HG03457 (cell line): ENCODE measurements around the gene TET3.
A peak's percentile ranks its signal among the peaks of the same experiment; 100 is the strongest.

Source experiments
- ATAC-seq: cut with Tn5 transposase; IDR thresholded peaks from one replicate; pipeline ENCODE4 v1.9.1; 2021; ENCODE audit warnings: moderate number of reproducible peaks; ENCODE audit not compliant: unreplicated experiment

The TET3 gene

DNA sequence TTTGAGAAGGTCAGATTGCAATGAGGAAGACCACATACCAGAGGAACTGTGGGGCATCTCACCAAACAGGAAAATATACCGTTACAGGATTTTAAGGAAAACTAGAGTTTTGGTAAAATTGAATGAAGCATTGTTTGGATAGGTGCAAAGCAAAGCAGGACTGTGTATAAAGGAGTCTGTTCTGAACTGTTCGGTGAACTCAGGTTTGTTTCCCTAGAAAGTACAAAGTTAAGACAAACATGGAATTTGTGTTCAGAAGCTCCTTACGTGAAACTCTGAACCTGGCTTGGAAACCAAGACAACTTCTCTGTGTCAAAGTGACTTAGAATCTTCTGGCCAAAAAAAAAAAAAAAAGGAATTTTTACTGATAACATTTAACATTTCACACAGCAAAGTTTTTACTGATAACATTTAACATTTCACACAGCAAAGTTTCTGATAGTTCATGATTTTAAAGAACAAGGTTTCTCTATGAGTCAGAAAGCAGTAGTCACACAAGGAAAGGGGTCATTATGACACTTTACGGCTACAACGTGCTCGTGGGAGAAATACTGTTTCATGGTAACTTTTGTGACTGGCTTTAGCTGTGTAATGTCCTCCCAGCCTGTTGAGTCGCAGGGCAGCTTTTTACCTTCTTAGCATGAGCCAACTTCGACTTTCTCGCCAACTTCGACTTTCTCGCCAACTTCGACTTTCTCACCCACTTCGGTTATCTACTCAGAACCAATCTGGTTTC is 21.2 kb upstream of the TET3 start:
- no peak for ATAC-seq

DNA sequence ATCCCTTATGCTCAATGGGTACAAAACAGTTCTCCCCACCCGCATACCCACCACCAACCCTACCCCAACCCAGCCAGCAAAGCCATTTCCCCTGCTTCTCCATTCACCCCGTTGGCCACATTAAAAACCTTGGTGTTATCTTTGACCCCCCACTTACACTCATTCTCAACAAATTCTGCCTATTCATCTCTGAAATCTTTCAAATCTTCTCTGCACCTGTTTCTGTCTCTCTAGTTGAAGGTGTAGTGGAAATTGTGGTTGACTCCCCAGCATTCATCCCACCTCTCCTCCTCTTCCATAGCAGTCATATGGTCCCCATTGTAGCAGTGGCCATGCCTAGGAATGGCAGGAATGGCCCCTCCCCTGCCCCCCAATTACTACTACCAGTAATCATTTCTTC is 20.5 kb upstream of the TET3 start:
- ATAC-seq: no peak

DNA sequence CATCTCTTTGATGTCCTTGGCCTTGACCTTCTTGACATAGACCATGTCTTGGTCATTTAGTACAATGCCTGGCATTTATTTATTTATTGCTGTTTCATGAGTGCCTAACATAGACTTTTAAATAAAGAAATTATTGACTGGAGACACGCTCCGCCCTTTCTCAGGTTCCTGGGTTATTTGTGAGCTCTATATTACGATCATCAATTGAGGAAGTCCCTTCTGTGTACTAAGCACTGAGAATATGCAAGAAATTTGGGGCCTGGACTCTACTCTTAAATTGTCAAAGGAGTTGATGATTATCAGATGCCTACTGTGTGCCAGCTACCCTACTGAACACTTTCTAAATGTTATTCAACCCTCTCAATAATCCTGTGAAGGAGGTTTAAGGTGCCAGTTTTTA is 19.7 kb upstream of the TET3 start:
- ATAC-seq: no peak

GRCh38 chr2:73968357-73968937 is 16.3 kb upstream of the TET3 start:
- no peak for ATAC-seq

DNA sequence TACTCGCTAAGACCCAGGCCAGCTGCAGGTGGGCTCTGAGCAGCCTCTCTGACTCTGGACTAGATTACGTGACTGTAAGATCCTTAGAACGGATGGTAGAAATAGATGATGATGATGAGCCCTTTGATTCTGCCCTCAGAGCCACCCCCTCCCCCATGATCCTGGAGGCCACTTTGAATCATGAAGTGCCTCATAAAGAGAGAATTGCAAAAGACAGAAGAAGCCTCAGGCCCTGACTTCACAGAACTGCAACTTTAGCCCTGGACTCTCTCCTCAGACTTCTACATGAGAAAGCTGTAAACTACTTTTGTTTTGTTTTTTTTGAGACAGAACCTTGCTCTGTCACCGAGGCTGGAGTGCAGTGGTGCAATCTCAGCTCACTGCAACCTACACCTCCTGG is 15.4 kb upstream of the TET3 start:
- no peak for ATAC-seq

GRCh38 chr2:73970141-73970803 is 14.4 kb upstream of the TET3 start:
- ATAC-seq: no peak

- ATAC-seq: peak; percentile 70
These were observed 13.7 kb upstream of the TET3 start for GRCh38 chr2:73970850-73971471.

DNA sequence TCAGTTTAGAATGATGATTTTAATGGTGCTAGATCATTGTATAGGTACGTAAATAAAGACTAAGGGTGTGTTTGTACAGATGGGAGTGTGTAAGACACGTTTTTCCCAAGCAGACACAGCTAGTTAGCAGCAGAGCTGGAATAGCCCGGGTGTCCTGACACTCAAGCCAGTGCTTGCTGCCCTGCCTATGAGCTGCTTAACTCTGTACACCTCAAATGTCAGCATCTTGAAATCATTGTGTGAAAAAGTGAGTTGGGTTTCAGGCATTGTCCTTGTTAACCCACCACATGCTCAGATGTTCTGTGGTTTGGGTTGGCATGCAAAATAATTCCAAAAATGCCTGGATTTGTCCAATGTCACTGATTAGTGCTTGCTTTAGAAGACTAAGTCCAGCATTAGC is 13.0 kb upstream of the TET3 start:
- ATAC-seq: no peak

GRCh38 chr2:73972846-73973245 is 11.9 kb upstream of the TET3 start:
- no peak for ATAC-seq

DNA sequence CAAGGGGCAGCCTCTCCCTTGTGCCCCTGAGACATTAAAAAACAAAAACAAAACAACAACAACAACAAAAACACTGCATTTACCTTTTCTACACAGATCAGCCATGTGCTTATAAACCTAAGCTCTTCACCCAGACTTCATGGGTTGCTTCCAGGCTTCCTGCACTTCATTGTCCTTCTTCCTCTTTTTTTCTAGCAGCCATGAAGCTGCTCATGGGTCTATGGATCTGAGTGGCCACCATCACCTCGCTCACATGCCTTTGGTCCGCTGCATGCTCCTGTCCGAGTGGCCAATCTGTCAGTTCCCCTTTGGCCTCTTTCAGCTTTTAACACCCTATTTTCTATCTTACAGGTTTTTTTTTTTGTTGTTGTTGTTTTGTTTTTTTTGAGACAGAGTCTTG is 9.0 kb upstream of the TET3 start:
- ATAC-seq: no peak

GRCh38 chr2:73976803-73977202 is 7.9 kb upstream of the TET3 start:
- no peak for ATAC-seq

GRCh38 chr2:73977466-73977865 is 7.2 kb upstream of the TET3 start:
- ATAC-seq: no peak

DNA sequence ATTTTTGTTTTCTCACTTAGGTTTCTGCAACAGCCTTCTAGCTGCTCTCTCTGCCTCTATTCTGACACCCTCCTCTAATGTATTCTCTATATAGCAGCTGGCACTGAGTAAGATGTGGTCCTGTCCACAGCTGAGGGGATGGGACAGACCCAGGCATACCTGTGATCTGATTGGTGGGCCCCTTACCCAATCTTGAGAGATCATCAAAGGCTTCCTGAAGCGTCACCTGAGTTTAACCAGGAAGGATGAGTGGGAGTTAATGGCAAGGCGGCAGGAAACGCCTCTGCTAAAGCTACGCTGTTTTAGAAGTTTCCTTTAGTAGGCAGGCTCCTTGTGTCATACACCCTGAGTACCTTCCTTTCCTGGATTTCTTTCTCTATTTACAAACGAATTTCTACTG is 5.7 kb upstream of the TET3 start:
- no peak for ATAC-seq

DNA sequence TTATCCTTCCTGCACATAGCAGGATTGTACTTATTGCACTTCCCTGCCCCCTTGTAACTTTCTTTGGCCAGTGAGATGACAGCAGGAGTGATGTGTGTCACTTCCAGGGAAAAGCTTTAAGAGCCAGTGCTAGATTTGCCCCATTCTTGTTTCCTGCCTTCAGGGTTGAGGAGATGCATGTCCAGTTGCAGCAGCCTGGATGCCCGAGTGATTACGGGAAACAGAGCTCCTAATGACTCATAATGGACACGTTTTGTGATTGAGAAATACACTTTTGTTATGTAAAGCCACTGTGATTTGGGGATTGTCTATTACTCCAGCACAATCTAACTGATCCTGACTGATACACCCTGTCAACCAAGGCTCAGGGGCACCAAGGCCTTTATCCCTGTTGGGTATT is 5.0 kb upstream of the TET3 start:
- ATAC-seq: no peak

DNA sequence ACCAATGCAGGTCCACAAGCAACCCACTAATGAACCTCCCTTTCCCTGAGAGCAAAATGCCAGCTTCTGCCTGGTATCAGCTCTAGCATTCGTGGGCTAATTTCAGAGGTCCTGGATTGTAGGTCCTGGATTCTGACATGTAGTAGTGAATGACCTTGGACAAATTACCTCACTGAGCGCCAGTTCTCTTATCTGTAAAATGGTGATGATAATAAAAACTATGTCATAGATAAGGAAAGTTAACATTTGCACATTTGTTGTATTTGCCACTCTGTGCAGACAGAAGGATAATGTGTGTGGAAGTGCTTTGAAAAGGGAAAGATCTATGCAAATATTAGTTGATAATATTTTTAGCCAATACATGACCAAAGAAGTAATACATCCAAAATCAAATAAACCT is 4.1 kb upstream of the TET3 start:
- no peak for ATAC-seq

DNA sequence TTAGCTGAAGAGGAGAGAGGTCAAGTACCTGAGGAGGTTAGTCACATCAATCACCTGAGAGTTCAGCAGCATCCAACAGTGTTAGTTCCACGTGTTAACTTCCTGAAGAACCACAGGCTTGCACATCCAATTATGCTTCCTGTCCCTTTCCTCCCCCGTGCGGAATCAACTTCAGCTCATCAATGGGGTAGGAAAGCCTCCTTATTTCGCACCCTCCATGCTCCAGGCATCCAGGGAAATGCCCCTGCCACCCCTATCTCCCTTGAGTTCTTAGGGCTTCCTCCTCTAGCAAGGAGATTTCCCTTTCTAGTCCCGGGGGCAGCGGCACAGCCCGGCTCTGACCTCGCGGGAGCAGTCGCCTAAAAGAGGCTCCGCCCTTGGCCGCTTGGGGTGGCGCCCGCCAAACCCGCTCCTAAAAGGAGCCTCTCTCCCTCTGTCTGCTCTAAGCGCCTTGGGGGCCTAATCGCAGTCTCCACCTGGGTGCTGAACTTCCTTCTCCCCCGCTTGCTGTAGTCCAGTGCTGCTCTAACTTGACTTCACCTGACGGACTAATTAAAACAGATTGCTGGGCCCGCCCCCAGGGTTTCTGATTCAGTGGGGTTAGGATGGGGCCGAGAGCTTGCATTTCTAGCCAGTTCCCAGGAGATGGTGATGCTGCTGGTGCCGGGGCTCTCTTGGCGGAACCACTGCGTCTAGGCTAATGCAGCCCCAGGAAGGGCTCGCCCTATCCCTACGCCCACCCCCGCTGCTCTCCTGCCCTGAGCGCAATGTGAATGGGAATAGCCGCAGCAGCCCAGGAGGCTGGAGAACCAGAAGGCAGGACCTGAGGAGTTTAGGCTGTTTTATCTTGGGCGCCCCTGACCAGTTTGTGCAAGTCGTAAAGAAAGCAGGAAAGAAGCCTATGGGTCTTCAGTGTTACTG is 3.4 kb upstream of the TET3 start:
- ATAC-seq: no peak

DNA sequence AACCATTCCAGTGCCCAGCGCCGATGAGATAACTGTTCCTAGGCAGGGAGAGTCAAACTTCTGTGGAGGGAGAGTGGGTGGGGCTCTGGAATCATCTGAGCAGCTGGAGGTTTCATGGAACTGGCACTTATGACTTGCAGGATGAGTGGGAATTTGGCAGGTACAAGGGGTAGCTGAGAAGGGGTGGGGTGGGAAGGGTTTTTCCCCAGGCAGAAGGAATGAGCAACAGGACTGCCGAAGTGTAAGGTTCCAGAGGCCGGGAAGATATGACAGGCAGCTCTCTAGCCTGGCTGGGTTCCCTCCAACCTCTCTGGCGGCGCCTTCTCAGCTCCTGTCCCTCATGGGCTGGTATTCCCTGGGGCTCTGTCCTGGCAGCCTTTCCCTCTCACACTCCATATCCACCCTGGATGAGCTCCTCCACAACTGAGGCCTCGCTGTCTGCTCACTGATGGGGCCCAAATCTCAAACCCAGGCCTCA is 2.5 kb upstream of the TET3 start:
- ATAC-seq: no peak

DNA sequence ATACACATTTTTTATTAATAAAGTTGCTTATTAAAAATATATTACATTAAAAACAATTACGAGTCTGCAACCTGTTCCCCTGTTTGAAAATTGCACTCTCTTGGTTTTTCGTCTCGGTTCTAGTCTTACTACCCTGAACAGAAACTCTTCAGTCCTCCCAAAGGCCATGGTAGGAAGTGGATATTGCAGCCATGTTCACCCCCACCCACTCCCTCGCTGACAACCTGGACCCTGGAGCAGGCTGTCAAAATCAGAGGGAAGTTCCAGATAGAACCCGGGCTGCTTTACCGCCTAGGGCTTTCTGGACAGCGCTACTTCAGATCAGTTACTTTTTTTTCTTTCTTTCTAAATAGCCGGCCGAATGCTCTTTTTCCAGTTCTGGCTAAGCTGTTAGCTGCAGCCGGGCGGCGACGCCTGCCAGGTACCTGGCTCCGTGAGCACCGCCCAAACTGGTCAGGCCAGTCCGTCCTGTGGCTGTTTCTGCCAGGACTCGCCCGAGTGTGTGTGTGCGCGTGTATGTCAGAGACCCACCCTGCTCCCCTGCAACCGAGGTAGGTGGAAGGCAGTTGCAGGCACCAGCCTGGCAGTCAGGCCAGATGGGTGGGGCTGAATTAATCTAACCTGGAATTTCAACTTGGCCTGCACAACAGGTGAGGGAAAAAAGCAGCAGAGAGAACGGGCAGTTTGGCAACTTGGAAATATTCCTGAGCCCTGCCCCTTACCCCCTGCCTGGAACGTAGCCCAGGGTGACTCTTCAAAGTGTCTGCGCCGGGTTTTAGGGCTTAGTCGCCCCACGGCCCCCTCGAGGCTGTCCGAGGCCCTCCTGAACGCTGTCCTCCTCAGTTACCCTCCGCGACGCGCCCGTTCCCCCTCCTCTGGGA is 1.1 kb upstream of the TET3 start:
- no peak for ATAC-seq

- no peak for ATAC-seq
These were observed 205 bp downstream of the TET3 start for GRCh38 chr2:73984922-73985307.
